HK-2 (cell line): Measurements from ENCODE around the gene PLEKHB1.
A peak's percentile ranks its signal among the peaks of the same experiment; 100 is the strongest.

Experiments used
- DNase-seq: peaks from one replicate; pipeline ENCODE4 v3.0.0-alpha.2; 2018; ENCODE audit not compliant: unreplicated experiment

PLEKHB1 gene, protein sequence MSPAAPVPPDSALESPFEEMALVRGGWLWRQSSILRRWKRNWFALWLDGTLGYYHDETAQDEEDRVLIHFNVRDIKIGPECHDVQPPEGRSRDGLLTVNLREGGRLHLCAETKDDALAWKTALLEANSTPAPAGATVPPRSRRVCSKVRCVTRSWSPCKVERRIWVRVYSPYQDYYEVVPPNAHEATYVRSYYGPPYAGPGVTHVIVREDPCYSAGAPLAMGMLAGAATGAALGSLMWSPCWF

DNA sequence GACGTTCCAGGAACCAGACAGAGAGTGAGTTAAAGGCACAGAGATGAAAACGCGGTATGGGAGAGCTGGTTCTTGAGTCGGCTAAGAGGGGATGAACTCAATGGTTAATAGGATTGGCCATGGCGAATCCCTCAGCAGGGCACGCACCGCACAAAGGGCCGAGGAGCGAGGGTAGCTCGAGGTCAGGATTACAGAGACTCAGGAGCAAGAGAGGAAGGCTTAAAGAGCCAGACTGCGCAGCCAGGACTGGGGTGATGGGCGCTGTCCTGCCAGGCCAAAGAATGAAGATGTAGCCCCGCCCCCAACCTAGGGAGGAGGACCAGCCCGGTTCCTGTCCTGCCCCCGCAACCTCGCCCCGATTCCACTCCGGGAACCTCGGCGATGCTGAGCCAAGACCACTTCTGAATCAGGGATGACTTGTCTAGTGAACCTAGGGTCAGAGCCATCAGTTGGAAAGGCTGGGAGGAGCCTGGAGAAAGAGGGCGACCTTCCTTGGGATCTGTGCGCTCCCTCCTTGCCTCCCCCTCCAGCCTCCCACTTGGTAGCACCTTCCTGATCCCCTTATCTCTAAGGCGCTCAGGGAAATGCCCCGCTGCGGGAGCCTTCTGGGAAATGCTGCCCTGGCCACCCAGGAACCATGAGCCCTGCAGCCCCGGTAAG, at the start of gene PLEKHB1:
PLEKHB1 (plus strand) TSS at position 610 of the 660 bp plus-strand sequence; CDS start at position 638, 28 bp downstream.
- no peak for DNase-seq

DNA sequence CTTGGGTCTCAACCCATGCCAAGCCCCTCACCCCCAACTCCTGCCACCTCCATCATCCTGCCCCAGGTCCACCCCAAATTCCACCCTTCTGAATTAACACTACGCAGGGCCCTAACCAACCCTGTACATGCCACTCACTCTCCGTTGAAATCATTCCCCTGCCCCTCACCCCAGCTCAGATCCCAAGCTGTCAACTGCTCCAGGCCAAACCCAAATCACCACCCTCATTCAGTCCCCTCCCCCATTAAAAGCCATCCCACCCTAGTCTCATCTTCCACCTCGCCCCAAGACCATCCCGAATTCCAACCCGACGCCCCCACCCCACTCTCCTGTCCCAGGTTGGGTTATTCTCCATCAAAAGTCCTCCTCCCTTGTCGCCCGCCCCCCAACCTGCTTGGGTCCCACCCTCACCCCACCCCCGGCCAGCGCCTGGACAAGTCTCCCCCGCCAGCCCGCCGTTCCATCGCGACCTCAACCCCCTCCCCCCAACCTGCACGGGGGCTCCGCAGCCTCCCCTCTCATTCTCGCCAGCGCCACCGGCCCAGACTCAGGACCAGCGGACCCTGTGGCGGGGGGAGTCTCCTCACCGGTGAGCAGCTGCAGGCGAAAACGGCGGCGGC, 48.9 kb upstream of the PLEKHB1 start:
- DNase-seq = no peak

DNA sequence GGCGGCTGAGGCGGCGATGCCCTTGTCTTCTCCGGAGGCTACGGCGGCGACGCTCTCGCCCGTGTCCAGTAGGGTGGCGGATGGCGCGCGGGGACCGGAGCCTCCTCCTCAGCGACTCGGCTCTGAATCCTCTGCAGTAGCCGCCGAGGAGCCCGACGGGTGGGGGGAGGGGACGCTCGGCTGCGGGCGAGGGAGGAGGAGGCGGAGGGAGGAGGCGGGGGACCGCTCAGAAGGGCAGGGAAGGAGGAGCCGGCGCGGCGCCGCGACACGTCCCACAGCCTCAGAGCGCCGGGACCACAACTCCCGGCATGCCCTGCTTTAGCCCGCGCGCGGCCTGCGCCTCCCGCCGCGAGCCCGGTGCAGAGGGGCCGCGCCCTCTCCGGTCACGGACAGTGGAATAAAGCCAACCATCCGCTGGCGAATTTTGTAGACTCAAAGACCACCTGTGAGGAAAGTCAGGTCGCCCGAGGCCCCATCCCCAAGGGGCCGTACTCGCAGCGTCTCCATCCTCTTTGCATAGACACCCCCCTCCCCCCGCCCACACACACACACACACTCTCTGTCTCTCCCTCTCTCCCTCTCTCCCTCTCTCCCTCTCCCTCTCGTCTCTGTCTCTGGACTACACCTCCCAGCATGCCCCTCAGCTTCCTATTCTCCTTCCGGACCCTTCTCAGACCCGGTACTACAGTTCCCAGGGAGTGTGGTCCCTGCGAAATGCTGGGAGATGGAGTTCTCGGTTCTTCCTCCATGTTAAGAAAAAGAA, 48.2 kb upstream of the PLEKHB1 start, which contains the start of gene FAM168A:
FAM168A (minus strand) TSS at position 157 of the 763 bp plus-strand sequence. CDS start 129,638 bp downstream, outside the sequence.
- peak; percentile 91 for DNase-seq

DNA sequence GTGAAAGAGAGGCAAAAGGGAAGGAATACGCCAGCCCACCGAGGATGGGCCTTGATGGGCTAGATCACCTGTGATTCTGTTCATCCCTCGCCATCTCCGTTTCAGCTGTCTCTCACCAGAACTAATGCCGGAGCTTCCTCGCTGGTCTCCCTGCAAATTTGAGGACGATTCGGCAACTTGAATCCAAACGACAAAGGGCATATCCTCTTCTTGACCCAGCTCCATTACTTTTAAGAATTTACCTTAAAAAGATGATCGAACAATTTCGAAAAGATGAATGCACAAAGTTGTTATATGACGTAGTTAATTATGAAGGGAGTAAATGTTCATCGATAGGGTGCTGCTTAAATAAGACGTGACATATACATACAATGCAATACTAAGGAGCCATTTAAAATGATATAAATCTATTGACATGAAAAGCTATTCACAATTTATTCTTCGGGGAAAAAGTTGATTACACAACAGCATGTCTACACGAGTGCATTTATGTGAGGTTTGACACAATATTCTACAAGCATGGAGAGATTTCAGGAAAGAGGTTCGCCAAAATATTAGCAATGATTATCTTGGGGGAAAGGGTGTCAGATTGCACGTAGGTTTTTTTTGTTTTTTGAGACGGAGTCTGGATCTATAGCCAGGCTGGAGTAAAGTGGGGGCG, 47.5 kb upstream of the PLEKHB1 start:
- no peak for DNase-seq

DNA sequence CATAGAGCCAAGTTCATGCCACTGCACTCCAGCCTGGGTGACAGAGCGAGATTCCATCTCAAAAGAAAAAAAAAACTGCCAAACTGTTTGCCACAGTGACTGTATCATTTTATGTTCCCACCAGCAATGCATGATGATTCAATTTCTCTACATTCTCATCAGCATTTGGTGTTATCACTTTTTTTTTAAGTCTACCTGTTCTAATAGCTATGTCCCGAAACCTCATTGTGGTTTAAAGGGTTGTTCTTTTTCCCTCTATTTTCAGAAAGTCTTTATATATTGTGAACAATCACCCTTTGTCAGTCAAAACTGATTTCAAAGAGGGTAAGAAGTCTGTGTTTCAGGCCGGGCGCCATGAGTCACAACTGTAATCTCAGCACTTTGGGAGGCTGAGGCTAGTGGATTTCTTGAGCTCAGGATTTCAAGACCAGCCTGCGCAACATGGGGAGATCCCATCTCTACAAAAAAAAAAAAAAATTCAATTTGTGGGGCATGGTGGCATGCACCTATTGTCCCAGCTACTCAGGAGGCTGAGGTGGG, 33.7 kb upstream of the PLEKHB1 start:
- DNase-seq = no peak

DNA sequence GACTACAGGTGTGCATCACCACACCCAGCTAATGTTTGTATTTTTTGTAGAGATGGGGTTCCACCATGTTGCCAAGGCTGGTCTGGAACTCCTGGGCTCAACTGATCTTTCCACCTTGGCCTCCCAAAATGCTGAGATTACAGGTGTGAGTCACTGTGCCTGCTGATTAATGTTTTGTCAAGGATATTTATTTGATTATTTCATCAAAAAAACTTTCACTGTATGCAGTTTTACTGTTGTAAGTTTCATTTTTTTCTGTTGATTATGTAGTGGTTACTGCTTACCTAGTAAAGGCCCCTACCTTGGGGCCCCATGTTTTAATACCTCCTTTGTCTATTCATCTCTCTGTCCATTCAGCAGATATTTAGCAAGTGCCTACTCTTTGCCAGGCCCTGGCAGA, 31.8 kb upstream of the PLEKHB1 start:
- DNase-seq = no peak

DNA sequence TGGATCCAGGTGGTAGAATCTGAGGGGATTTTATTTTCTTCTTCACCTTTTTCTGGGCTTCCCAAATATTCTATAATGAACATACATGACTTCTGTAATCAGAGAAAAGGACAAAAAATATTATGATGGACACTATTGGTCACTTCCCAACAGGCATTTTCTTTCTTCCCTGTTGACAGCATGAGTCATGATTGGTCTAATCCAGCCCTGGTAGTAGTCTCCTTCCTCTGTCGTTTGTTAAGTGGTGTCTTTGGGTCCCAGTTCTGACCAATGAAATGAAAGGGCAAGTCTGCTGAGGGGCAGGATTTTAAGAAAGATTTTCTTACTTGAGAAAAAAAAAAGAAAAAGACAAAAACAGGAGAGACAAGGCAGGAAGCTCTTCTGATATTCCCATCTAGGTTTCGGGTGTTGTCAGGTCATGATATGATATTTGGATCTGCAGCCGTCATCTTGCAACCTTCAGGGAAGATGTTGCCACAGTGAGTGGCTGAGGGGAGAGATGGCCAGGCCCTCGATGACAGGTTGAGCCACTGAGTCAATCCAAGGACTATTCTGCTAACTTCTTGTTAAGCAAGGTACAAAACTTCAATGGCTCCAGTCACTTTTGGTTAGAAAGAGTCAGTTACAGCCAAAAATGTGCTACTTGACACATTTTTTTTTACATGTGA, 23.3 kb upstream of the PLEKHB1 start:
- no peak for DNase-seq

DNA sequence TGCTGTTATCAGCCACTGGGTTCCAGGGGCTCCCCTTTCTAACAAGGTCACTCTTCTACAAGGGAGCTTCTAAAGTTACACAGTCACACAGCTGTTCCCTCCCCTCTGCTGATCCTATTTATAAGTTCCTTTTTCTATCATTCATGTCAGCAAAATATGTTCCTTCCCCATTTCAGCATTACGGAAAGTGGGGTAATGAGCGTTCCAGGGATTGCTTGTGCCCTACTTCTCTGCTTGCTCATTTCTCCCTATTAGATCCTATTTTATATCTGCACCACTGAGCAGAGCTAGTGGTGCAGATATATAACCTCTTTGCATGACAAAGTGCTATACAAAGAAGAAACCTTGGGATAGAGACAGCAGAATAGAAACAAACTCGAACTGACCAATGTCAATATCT, 22.7 kb upstream of the PLEKHB1 start:
- no peak for DNase-seq

DNA sequence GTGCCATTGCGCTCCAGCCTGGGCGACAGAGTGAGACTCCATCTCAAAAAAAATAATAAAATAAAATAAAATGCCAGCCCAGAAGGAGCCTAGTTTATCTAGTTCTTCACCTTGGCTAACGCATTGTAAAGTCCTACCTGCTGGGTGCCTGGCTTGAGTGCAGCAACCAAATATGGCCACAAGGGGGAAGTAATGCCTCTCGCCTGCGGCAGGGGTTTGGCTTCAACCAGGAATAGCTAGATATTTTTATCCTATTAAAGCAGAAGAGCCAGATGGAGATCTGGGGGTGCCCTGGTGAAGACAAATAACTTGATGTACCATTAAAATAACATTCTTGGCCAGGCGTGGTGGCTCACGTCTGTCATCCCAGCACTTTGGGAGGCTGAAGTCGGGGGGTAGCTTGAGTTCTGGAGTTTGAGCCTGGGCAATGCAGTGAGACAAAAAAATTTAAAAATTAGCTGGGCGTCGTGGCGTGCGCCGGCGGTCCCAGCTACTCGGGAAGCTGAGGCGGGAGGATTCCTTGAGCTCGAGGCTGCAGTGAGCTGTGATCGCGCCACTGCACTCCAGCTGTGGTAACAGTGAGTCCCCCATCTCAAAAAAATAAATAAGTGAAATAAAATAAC, 20.6 kb upstream of the PLEKHB1 start:
- DNase-seq = peak; percentile 54

DNA sequence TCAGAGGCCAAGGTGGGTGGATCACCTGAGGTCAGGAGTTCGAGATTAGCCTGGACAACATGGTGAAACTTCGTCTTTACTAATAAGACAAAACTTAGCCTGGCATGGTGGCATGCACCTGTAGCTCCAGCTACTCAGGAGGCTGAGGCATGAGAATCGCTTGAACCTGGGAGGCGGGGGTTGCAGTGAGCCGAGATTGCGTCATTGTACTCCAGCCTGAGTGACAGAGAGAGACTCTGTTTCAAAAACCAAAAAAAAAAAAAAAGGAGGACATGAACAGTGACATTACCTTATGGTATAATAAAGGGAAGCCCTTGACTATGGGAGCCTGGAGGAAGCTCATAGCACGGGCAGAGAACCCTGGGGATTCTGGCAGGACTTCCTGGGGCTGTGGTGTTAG, 16.5 kb upstream of the PLEKHB1 start:
- no peak for DNase-seq

DNA sequence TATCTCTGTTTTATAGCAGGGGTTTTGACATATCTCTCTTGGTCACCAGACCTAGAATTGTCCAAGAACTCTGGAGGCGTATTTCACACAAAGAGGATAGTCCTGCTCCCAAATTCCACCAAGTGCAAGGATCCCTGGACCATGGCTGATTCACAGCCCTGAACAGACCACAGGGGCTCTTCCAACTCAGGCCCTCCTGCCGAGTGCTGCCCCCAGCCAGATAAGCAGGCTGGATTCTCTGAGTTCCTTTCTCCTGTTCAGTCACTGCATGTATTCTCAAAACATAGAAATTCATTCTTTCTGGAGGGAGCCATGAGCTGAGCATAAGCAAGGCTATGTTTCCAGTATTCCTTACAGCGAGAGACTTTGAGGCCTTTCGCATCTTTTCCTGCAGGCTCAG, 13.4 kb upstream of the PLEKHB1 start:
- no peak for DNase-seq

DNA sequence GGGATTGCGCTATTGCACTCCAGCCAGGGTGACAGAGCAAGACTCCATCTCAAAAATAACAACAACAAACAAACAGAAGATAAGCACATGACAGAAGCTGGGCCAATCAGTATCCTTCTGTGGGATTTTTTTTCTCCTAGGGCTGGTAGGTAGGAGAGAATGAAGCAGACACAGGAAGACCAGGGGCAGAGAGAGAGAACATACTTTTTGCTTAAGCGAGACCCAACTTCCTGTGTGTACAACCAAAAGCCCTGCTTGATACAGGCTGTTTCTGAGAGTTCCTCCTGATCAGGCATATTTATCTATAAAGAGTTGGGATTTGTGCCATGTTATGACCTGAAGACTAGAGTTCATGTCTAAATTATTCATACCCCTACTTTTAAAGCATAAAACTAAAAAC, 12.4 kb upstream of the PLEKHB1 start:
- DNase-seq = no peak

DNA sequence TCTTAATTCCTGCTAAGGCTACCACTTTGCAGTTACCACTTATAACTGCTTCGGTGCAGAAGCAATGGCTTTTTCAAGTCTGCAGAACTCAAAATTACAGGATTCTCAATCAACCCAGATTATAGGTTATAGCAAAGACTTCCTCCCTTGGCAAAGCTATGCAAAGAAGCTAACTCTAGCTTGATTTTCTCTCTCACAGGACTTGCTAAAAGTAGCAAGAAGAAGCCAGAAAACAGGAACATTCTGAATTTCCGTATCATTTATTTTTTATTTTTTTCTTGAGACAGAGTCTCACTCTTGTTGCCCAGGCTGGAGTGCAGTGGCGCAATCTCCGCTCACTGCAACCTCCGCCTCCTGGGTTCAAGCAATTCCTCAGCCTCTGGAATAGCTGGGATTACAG, 10.7 kb upstream of the PLEKHB1 start:
- DNase-seq = no peak

DNA sequence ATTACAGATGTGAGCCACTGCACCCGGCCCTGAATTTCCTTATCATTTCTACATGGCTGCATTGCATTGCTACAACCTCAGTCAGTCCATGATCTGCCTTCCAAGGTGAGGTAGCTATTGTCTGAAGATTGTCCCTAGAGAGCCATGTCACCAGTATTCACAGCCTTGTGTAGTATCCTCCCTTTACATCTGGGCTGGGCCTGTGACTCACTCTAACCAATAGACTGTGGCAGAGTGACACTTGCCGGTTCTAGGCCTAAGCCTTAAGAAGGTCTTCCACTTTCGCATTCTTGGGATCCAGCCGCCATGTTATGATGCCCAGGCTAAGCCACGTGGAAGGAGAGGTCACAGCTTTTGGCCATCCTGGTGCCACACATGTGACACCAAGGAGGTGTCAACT, 10.1 kb upstream of the PLEKHB1 start:
- no peak for DNase-seq

DNA sequence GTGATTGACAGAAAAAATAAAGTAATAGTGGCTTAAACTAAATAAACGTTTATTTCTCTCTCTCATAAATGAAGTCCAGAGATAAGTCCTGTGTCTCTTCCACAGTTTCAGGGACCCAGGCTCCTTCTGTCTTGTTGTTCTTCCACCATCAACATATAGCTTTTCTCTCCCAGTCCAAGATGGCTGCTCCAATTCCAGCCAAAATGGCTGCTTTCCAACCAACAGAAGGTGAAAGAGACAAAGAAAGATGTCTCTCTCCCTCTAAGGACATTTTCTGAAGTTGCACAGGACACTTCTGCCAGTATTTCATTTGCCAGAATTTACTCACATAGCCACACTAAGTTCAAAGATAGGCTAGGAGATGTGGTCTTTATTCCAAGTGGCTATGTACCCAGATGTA, 9.4 kb upstream of the PLEKHB1 start:
- DNase-seq = no peak

DNA sequence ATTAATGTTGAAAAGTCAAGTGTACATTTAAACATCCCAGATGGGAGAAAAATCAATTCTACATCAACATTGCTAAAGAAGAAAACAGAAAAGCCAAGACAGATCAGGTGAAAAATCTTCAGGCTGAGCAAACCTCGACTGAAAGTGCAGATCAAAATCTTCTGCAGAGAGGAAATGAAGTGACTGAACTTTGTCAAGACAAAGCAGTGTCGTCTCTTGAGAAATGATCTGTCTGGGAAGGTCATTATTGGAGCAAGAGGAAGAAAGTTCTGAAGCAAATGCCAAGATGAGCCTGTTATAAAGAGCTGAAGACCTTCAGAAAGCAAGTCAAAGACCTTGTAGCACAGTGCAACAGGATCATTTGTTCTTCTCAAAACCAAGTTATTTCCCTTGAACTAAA, 5.8 kb upstream of the PLEKHB1 start:
- no peak for DNase-seq

DNA sequence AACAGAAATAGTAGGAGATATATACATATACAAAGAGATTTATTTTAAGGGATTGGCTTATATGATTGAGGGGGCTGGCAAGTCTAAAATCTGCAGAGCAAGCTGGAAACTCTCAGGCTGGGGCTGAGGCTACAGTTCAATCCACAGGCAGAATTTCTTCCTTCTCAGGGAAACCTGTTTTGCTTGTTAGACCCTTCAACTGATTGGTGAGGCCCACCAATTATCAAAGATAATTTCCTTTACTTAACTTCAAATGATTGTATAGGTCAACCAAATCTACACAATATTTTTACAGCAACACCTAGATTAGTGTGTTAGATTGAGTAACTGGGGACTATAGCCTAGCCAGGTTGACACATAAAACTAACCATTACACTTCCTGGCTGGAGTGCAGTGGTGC, 4.7 kb upstream of the PLEKHB1 start:
- DNase-seq = no peak

DNA sequence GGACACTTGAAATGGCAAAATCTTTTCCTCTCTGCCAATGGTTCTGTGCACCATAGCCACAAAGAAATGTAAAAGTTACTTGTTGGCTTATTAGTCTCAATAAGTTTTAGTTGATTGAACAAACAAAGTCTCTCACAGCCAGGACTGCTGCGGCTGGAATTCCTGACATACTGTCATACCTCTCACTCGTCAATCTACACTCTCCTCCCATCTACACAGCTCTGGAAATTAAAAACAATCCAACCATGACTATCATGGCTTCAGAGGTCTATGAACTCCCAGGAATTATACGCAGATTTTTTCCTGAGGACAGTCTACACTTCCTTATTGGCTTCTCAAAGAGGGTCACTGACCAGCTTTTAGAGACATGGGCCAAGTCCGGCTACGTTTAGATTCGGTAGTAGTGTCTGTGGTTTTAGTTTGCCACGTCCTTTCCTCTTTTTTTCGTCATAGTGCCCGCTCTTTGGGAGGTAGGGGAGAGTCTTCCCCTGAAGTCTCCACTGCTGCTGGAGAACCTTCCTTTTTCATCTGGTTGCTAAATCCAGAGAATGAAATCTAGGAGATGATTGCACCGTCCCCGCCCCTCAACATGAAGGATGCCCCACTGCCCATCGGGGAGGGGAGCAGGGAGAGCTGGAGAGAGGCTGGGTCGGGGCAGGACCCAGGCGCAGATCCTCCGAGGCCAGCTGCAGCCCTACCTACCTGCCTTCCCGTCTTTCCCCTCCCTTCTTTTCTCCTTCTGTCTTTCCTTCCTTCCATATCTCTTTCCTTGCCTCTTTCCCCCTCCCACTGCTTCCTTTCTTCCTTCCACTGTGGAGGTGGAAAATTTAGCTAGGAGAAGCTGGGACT, 1.0 kb upstream of the PLEKHB1 start:
- no peak for DNase-seq

DNA sequence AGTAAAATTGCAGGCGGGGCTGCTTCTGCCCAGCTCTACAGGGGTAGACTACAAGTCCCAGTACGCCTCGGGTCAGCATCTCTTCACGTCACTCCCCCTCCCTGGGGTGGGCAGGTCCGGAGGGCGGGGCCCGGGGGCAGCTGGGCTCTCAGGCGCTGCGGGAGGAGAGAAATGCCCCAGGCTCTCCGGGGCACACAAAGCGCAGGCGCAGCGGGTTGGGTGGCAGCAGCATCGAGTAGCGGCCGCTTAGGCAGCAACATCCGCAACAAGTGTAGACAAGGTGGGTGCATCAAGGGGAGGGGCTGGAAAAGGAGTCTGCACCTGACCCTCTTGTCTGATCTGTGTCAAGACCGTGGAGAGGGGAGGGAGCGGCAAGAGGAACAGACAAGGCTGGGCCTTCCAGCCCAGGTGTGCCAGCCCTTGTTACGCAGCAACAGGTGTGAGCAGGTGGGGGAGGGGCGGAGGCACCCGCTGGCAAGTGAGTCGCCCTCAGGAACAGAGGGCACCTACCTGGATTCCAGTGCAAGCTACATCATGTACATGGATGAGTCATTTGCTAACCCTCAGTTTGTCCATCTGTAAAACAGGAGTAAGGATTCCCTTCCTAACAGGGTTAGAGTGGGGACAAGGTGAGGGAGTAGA, 1.2 kb downstream of the PLEKHB1 start:
- no peak for DNase-seq
